ENCODE data around the gene SFXN3.

Gene SFXN3

GRCh38 chr10:101060951-101061623 is 30.1 kb downstream of the SFXN3 start:
- DNase-seq, result peak; percentile 80

DNA sequence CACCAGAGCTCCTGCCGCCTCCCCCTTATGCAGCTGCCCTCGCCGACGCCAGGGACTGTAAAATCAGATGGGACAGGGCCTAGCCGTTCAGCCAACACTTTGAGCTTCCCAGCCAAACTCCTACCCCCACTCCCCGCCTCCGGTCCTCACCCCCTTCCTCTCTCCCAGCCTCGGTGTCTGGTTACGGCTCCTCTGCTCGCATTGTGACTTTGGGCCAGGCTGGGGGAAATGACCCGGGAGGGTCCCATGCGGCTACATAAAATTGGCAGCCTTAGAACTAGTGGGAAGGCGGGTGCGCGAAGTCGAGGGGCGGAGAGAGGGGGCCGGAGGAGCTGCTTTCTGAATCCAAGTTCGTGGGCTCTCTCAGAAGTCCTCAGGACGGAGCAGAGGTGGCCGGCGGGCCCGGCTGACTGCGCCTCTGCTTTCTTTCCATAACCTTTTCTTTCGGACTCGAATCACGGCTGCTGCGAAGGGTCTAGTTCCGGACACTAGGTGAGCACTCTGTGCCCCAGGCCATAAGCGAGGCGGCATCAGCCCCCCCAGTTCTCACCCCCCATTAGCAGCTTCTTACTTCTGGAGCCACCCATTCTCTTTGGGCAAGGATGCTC is 30.7 kb downstream of the SFXN3 start, which contains the start of gene KAZALD1:
Gene KAZALD1, plus strand, starts transcription at position 366 of the 608 bp plus-strand sequence. CDS start 604 bp downstream, outside the sequence.
- peak; percentile 48 for DNase-seq

GRCh38 chr10:101062232-101063049 is 31.4 kb downstream of the SFXN3 start:
- peak; percentile 42 for DNase-seq

GRCh38 chr10:101063050-101063525 is 32.1 kb downstream of the SFXN3 start:
- DNase-seq, result no peak

DNA sequence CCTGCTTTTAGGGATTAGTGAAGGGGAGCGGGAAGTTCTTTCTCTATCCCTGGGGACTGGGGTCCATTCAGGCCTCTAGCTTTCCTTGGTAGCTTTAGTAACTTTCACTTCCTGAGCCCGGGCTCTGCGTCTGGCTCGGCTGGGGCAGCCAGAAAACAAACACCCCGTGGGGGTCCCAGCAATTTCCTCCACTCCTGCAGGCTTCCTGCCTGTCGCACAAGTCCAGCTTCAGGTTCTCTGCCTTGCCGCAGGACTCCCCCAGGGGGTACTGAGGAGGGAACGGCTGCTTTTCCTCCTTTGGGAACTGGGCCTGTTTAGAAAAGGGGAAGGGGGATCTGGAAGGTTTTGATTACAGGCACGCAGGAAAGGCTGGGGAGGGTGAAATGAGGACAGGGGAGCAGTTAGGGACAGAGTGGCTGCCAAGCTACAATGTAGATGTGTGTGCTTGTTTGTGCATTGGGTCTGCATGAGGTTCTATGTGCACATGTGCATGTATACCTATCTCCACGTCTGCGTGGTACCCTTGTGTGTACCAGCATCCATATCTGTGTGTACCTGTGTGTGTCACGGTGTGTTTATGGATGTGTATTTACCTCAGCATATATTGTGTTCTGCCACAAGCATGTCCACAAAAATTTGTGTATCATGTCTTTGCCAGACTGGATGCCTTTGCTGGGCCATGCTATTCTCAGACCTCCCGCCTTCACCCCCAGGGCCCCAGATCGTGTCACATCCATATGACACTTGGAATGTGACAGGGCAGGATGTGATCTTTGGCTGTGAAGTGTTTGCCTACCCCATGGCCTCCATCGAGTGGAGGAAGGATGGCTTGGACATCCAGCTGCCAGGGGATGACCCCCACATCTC is 32.7 kb downstream of the SFXN3 start:
- DNase-seq, result no peak

GRCh38 chr10:101064415-101065030 is 33.5 kb downstream of the SFXN3 start:
- no peak for DNase-seq

- no peak for DNase-seq
These were observed 34.6 kb downstream of the SFXN3 start for GRCh38 chr10:101065481-101066145.

DNA sequence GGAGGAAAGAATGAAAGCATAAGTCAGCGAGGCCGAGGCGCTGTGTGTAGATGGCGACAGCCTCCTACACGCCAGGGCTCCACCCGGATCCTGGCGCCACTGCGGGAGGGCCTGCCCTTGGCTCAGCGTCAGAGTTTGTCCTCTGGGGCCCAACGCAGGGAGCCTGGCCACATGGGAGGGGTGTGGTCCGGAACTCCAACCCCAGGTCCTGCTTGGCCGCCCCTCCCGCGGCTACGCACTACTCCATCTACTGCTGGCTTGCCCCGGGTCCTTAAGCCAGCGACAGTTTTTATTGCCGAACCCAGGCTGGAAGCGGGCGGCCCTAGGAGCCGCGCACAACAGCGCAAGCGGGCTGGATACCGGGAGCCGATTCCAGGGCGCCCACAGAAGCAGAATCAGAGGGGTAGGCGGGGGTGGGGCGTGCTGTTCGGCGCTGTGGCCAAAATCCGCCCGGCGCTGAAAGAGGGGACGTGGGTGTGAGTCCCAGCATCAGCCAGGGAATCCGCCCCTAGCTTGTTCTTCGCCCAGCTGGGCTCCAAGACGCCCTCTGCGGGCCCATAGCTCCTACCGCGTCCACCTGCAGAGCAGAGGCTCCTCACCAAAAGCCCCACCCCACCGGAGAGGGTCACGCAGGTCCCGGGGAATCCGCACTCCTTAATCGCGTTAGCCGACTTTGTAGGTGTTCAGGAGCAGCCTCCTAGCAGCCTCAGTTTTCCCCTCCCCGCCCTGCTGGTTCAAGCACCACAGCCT is 35.3 kb downstream of the SFXN3 start:
- no peak for DNase-seq

DNA sequence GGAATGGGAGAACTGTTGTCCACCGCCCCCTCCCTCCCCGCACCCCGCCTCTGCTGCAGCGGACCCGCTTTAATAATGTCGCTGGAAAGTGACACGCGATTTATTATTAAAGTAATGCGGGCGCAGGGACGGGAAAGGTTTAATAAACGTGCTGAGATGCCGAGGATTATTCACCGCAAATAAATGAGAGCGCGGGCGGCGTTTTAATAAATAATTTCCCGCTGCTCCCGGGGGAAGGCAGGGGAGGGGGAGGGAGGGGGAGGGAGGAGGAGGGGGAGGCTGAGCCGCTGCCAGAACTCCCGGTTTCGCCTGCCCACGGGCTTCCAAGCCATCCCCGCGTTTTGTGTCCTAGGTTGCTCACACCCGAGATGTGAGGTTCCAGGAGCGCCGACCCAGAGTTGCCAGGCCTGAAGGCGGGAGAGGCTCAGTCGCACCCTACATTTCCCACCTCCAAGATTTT is 35.9 kb downstream of the SFXN3 start:
- DNase-seq, result no peak

DNA sequence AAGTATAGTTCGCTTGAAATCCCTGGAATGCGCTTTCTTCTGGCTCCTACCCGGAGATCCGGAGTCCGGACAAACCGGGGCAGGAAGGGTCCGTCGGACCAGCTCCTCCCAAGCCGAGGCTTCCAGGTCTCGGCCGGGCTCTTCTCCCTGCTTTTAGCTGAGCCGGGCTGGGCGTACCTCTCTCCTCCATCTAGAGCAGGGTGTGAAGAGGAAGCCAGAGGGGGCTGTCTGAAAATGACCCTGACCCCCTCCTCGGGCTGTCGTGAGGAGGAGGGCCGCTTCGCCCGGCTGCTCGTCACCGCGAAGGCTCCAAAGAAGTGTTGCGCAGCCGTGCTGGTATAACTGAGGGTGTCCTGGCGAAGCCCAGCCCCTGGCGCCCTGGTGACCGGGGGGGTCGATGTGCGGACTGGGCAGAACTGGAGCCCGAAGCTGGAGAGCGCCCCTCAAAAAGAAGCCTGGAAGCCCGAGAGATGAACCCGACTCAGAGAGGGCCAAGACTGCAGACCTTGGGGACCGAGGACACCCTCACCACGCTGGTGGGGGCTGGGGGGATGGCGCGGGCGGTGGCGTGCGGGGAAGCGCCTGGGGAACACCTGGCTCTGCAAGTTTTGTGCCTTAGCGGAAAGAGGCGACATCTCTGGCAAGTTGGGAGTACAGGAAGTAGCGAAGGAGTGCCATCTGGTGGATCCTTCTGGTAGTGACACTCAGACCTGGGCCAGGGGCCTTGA is 36.5 kb downstream of the SFXN3 start:
- DNase-seq, result peak; percentile 46

- no peak for DNase-seq
These were observed 38.4 kb downstream of the SFXN3 start for GRCh38 chr10:101069441-101069840.

- no peak for DNase-seq
These were observed 39.1 kb downstream of the SFXN3 start for GRCh38 chr10:101070098-101070497.

- no peak for DNase-seq
These were observed 40.3 kb downstream of the SFXN3 start for GRCh38 chr10:101071267-101071884.

DNA sequence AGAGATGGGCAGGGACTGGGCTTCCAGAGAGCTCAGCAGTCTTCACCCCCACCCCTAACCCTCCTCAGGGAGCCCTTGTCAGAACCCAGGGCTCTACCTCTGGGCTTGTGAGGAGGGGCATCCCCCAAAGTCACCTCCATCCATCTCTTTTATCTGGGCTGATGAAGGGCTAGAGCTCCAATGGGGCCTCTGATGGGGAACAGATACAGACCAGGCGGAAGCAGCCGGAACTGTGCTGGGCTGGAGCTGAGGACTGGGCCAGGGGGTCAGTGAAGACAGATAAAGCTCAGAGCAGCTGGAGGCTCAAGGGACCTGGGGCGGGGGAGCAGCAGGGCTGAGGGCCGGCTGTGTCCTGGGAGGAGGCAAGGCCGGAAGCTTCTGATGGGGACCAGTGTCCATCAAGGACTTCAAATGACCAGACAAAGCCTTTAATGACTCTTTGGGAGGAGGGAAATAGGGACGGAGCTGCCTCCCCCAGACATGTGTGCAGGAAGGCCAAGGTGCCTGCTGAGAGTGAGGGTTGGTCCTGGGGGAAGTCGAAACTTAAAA is 40.9 kb downstream of the SFXN3 start:
- no peak for DNase-seq

DNA sequence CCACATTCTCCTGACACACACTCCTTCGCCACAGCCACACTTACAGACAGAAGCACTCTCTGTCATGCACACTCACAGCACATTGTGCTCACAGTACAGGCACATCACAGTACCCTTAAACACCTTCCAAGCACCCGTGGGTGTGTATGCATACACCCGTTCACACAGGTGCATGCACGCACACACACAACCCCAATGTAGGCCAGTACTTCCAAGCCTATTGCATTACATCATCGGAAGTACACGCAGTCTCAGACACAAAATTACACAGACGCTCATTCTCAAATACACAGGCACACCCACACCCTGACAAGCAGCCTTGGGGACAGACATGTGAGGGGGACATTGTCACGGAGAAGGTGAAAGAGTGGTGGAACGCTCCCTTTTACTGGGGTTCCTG is 41.9 kb downstream of the SFXN3 start:
- DNase-seq, result no peak

GRCh38 chr10:101073631-101074030 is 42.6 kb downstream of the SFXN3 start:
- DNase-seq, result no peak

GRCh38 chr10:101075775-101076174 is 44.7 kb downstream of the SFXN3 start:
- DNase-seq, result no peak

GRCh38 chr10:101076630-101077029 is 45.6 kb downstream of the SFXN3 start:
- DNase-seq, result no peak

DNA sequence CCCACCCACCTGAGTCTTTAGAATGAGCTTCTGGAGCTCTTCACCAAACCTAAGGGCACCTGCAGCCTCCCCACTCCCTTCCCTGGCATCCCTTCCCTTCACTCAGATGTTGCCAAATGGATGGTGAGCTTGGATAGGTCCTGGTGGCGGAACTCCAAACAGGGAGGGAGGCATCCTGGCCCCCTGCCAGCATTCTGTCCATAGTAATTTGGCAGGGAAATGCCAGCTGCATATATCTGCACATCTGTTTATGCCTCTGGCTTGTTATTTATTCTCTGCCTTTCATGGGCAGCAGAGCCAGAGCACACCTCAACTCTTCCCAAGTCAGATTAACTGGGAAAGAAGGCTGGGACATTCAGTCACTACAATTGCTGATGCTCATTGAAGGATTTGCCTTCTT is 48.8 kb downstream of the SFXN3 start:
- DNase-seq, result no peak

Measured in NCI-H1092 (cell line).